ENCODE measurements around the gene TMEM158.
A peak's percentile ranks its signal among the peaks of the same experiment; 100 is the strongest.

The TMEM158 gene

GRCh38 chr3:45226206-45226915 is at the start of gene TMEM158:
Gene TMEM158, minus strand, starts transcription at chr3:45226287. Its CDS starts 260 bp downstream, at chr3:45226027.
- peak; percentile 34 for DNase-seq (ENCODE audit: low read depth, low spot score)

- DNase-seq (ENCODE audit: low read depth, low spot score) = no peak
Measured at GRCh38 chr3:45275006-45275704, 49.1 kb upstream of the TMEM158 start.

DNA sequence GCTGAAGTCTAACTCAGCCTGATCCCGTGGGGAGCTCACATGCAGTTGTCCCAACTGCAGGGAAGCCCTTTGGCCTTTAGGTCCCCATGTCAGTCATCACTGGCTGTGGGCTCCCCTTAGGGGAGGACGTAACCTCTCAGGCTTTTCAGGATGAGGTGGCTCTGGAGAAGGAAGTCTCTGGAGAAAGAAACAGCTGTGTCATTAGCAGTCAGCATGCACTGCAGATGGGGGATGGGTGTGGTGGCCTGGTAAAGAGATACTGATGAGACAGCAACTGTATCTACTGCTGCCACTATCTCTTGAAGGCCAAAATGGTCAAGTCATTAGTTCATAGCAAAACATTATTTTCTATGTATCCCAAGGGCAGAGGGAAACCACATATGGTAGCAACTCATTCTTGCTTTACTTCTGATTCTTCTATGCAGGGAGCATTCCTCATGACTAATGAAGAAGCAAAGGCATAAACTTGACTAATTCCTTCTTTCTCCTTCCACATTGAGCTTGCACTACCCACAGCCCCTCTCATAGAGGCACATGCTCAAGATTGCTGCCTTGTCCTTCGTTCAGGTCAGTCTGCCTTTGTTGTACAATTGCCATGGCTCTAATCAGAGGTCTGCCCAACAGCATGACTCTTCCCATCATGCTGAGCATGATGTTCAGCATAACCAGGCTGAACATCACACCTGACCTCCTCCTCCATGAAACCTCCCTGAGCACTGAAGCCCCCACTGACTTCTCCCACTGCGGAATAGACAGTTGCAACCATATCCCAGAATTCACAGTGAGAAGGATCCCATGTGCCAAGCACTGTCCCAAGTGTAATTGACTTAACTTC is 47.8 kb upstream of the TMEM158 start:
- DNase-seq (ENCODE audit: low read depth, low spot score) = no peak

DNA sequence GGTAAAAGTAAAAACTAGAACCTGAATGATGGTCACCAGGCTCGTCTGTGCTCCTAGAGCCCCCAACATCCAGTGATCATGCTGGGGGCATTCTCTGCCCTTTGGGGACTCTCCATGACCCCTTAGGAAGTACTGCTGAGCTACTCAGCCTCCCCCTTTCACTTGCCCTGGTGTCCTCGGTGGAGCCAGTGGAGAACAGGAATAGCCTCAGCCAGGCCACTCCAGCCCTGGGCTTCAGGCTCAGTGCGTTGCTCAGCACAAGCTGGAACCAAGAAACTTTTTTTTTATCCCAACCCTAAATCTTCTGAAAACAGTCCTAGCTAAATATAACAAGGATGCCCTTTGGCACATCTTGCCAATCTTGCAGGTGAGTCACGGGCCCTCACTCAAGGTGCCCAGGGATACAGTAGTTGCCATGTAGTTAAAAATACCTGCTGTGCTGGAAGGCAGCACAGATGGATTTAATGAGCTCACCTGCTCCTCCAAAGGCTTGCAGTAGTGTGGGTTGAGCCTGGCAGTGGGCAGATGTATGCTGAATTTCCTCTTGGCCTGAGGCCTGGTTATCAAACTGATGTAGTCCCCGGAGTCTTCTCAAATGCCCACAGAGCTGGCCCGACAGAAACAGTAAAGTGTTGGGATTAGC is 46.9 kb upstream of the TMEM158 start:
- no peak for DNase-seq (ENCODE audit: low read depth, low spot score)

DNA sequence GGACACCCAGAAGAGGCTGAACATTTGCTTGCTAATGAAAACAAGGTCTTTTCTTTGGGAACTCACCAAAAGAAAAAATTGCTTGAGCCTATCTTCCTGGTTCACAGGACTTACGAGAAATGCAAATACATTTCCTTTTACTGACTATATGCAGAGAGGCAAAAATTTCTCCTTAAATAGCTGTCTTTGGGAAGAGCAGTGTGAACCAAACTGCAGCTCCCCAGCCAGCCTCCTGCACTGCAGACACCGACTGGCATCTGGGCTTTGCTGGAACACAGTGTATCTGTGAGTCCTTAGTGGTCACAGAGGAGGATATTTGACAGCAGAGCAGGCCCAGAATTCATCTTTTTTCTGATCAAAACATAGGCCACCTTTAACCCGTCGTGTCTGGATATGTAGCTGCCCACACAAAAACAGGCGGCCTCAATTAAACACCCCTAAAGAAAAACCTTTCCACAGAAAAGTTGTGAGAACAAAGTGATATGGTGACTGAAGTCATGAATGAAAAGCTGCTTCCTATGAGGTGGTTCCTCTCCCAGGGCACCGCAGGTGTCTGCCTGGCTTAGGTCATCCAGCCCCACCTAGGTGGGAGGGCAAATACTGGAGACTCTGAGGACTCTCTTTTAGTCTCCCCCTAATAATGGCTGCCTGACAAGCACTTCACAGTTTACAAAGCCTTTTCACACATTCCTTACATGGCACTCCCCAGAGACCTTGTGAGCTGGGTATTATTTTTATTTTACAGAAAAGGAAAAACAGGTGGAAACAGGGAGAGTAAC is 46.1 kb upstream of the TMEM158 start:
- no peak for DNase-seq (ENCODE audit: low read depth, low spot score)

DNA sequence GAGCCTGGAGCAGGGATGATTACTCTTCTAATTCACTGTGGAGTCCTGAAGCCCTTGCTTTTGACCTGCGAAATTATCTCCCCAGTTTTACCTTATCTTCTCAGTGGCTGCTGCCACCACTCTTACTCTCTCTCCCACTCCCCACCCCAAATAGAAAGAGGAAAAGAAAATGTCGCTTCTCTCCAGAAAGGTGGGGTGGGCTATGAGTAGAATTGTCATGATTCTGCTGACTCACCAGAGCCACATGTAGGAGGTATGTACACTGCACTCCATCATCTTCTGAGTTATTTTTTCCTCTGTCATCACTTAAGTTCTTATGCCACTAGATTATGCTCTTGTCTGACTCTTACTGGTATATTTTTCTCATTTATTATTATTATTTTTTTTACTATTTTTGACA is 43.9 kb upstream of the TMEM158 start:
- DNase-seq (ENCODE audit: low read depth, low spot score) = no peak

GRCh38 chr3:45267097-45267496 is 41.0 kb upstream of the TMEM158 start:
- no peak for DNase-seq (ENCODE audit: low read depth, low spot score)

- no peak for DNase-seq (ENCODE audit: low read depth, low spot score)
Measured at GRCh38 chr3:45261333-45262110, 35.4 kb upstream of the TMEM158 start.

GRCh38 chr3:45259133-45259532 is 33.0 kb upstream of the TMEM158 start:
- DNase-seq (ENCODE audit: low read depth, low spot score) = no peak

DNA sequence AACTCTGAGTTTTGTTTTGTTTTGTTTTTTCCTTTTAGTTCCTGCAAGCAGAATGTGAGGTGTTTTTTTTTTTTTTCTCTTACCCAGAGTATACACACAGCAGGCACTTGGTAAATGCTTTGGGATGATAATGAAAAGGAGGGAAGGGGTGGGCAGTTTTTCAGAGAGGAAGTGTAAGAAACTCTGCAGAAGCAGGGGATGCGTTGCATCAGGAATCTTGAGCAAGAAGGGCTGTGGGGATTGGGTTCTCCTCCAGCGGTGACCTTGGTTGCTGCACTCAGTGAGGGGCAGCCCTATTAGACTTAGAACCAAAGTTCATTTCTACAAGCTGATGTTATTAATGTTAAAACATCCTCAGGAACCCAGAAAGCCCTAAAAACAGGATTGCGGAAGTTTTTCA is 32.2 kb upstream of the TMEM158 start:
- DNase-seq (ENCODE audit: low read depth, low spot score) = no peak

DNA sequence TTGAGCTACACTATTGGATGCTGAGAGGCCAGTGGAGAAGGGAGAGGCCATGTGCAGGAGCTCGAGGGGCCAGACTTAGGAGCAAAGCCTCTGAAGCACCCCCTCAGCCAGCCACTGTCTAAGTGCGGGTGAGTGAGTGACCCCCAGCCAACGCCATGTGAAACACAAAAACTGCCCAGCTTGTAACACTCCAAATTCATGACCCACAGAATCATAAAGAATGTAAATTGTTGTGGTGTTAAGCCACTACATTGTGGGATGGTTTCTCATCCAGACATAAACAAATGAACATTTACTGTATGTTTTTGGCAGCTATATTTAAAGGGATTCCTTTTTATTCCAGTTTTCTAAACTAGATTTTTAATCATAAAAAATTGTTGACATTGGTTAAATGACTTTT is 27.2 kb upstream of the TMEM158 start:
- DNase-seq (ENCODE audit: low read depth, low spot score) = no peak

- no peak for DNase-seq (ENCODE audit: low read depth, low spot score)
Measured at GRCh38 chr3:45252826-45253225, 26.7 kb upstream of the TMEM158 start.

DNA sequence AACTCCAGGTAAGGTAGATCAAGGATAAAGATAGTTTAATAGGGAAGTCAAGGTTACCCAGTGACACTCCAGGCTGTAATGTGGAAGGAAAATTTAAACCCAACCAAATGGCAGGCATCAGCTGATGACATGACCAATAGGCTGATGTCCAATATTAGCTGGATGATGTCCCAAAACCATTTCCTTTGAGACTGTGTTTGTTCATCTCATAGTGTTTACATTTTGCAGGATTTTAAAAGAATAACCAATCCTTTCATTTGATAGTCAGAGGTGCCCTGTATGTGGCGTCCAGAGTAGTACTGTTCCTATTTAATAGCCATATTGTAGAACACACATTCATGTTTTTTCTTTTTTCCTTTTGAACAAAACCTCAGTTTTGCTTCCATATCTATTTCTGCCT is 23.3 kb upstream of the TMEM158 start:
- no peak for DNase-seq (ENCODE audit: low read depth, low spot score)

- DNase-seq (ENCODE audit: low read depth, low spot score) = no peak
Measured at GRCh38 chr3:45246241-45246640, 20.2 kb upstream of the TMEM158 start.

DNA sequence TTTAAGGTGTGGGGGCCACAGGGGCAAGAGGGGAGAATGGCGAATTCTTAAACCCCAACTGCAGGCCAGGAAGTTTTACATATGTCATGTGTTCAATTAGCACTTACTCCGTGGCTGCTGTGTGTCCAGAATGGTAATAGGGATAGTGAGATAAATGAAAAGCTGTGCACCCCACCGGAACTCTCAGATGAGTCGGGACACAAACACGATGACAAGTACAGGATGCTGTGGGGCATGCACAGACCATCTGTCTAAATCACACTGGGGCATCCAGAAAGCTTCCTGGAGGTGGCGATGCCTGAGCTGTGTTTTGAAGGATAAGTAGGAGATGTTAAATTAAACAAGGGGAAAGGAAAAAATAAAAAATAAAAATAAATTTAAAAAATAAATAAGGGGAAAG is 18.3 kb upstream of the TMEM158 start:
- DNase-seq (ENCODE audit: low read depth, low spot score) = no peak

- DNase-seq (ENCODE audit: low read depth, low spot score) = no peak
Measured at GRCh38 chr3:45241206-45241605, 15.1 kb upstream of the TMEM158 start.

GRCh38 chr3:45240292-45240691 is 14.2 kb upstream of the TMEM158 start:
- DNase-seq (ENCODE audit: low read depth, low spot score) = no peak

DNA sequence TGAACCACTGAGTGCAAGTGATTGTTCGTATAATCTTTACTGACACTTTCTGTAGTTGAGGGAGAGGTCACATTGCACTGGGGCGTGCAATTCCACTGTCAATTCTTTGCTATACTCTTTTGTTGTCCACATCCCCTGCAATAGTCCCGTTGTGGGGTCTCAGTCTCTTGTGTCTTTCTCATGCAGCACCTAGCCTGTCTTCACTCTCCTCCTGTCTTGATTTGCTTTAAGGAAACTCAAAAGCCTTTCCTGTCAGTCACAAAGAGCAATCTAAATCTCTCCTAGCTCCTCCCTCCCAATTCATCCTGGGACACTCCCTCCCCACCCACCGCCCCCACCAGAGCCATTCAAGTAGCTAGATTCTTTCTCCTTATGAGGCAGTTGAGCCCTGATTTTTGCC is 13.2 kb upstream of the TMEM158 start:
- no peak for DNase-seq (ENCODE audit: low read depth, low spot score)

- DNase-seq (ENCODE audit: low read depth, low spot score) = no peak
Measured at GRCh38 chr3:45236964-45237363, 10.9 kb upstream of the TMEM158 start.

GRCh38 chr3:45235409-45235808 is 9.3 kb upstream of the TMEM158 start:
- DNase-seq (ENCODE audit: low read depth, low spot score) = no peak

Measured in activated CD4-positive, CD25-positive, alpha-beta regulatory T cell treated with anti-CD3 and anti-CD28 coated beads, Interleukin-2, amount 50 U/mL, for 16 hours (primary cell).